ENCODE results near the gene RAI14.

Gene RAI14

GRCh38 chr5:34695275-34696027 lies 39.3 kb downstream of the RAI14 start:
- TF ChIP-seq CTCF (IDR thresholded peaks at IDR 0.05), result no peak

GRCh38 chr5:34697308-34698108 lies 41.4 kb downstream of the RAI14 start:
- TF ChIP-seq CTCF (IDR thresholded peaks at IDR 0.05), result no peak

GRCh38 chr5:34698109-34698419 lies 41.9 kb downstream of the RAI14 start:
- no peak for TF ChIP-seq CTCF (IDR thresholded peaks at IDR 0.05)

- no peak for TF ChIP-seq CTCF (IDR thresholded peaks at IDR 0.05)
Observed at GRCh38 chr5:34698754-34699153, 42.6 kb downstream of the RAI14 start.

- no peak for TF ChIP-seq CTCF (IDR thresholded peaks at IDR 0.05)
Observed at GRCh38 chr5:34699155-34700077, 43.3 kb downstream of the RAI14 start.

- no peak for TF ChIP-seq CTCF (IDR thresholded peaks at IDR 0.05)
Observed at GRCh38 chr5:34700078-34700452, 43.9 kb downstream of the RAI14 start.

All from LNCAP (cell line).